HG03558 (cell line): ENCODE data around the gene GALNT6.

Experiments
- ATAC-seq: cut with Tn5 transposase; IDR thresholded peaks from one replicate; pipeline ENCODE4 v1.9.1; 2021; ENCODE audit warnings: moderate number of reproducible peaks; ENCODE audit not compliant: unreplicated experiment; ENCODE audit errors: extremely low read depth

The GALNT6 gene

DNA sequence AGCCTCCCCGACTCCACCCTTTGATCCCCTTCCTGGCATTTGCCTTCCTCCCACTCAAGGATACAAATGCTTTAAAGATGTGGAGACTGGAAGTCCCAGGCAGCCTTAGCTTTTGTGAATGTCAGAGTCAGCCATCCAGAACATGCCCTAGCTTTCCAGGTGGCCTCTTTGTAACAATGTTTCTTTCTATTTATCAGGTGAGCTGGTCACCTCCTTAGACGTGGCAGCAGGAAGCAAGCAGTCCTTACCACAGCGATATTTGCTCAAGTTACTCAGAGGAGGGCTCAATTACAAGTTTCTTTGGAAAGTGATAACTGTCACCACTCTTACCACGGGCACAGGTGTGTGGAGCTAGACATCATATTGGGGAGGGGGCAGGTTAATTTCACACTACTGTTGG lies 4.9 kb downstream of the GALNT6 start:
- no peak for ATAC-seq

DNA sequence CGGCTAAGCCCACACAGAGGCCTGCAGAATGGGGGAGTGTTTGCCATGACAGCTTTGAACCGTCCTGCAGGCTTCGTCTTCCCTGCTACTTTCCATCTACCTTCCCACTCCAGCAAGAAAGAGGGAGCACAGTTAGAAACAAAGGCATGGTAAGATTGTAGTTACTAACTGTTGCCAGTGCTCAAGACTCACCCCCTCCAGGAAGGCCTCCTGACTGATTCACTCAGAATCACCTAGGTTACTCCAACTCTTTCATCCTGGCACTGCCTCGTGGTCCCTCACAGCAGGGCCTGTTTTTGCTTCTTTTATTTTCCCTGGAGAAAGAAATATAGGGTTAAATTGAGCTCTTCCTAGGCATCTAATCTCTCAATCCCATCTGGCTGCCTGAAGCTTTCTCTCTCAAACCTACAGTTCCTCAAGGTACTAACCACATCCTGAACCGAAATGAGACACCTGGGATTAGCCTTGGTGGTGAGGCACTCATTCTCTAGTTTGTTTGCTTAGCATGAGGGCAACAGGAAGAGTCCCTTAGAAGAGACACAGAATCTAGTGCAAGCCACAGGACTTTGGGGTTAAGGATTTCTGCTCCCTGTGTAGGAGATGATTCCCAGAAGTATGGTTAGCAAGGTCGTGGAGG lies 7.8 kb downstream of the GALNT6 start:
- no peak for ATAC-seq

DNA sequence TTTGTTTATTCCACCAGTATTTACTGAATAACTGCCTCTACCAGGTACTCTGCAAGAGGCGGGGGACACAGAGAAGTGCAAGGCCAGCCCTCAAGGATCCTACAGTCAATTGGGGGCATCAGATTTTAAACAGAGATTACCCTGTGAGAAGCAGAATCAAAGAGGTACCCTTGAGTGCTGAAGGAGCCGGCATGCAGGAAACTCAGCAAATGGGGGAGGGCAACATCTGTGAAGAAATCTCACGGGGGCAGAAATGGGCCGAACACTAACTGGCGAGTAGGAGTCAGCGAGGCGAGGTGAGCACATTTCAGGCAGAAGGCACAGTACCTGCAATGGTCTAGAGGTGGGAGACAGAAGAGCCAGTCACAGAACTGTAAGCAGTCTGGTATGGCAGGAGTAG lies 9.0 kb downstream of the GALNT6 start:
- ATAC-seq, result no peak

DNA sequence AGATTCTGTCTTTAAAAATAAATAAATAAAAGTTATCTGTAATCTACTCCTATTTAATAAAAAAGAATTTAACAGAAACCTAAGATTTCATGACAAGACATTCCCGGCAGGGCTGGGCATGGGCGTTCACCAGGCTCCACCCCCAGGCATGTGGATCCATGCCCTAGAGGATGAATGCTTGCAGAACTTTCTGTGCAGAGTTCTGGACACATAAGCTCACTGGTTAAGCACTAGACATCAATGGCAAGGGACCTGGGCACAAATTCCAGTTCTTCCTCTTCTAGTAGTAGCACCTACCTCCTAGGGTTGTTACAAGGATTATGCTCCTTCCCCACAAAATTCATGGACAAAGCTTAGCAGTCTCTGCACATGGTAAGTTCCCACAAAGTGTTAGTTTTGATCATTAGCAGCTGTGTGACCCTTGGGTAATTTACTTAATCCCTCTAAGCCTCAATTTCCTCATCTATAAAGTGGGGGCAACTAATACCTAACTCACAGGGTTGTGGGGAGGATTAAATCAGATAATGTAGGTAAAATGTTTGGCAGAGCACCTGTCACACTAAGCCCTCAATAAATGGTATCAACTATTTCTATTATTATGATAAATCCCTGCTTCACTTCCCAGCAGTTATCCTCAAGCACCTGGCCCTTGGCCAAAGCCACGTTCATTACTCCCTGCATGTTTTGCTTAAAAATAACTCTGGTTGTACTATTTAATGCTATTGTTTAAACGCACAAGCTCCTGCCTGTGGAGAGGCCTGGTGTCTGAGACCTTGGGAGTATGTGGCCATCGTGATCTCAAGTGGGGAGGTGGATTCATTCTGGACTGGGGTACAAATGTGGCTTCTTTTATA lies 9.8 kb downstream of the GALNT6 start:
- ATAC-seq, result no peak

DNA sequence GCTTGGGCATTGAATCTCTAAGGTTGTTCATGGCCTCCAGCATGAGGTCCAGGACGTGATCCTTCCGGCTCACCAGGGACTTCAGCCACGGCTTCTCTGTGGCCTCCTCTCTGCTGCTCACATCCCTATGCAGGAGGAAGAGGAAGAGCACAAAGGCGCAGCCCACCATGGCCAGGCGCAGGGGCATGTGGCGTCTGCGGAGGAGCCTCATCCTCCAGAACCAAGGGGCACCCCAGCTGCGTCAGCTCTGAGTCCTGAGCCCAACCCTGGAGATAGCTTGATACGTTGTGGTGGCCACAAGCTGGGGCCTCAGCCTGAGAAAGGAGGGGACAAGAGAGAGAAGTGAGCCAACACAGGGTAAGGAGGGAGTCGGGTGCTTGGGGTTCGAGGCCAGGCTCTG lies 11.6 kb downstream of the GALNT6 start:
- ATAC-seq, result no peak

DNA sequence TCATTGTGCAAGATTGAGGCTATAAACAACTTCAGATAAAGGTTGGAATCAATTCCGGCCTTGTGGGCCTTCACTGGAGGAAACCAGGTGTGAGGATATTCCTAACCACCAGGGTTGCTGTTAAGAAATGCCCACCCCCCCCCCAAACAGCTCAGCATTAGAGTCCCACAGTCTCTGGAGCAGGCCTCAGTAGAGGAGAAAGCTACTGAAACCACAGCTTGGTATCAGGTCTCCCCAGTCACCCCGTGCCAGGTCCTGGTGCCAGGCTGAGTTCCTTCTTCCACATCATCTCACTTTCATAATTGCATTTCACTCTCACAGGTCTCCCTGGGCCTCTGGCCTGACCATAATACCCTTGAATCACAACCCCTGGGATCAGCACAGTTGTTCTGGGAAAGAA lies 12.5 kb downstream of the GALNT6 start:
- no peak for ATAC-seq

DNA sequence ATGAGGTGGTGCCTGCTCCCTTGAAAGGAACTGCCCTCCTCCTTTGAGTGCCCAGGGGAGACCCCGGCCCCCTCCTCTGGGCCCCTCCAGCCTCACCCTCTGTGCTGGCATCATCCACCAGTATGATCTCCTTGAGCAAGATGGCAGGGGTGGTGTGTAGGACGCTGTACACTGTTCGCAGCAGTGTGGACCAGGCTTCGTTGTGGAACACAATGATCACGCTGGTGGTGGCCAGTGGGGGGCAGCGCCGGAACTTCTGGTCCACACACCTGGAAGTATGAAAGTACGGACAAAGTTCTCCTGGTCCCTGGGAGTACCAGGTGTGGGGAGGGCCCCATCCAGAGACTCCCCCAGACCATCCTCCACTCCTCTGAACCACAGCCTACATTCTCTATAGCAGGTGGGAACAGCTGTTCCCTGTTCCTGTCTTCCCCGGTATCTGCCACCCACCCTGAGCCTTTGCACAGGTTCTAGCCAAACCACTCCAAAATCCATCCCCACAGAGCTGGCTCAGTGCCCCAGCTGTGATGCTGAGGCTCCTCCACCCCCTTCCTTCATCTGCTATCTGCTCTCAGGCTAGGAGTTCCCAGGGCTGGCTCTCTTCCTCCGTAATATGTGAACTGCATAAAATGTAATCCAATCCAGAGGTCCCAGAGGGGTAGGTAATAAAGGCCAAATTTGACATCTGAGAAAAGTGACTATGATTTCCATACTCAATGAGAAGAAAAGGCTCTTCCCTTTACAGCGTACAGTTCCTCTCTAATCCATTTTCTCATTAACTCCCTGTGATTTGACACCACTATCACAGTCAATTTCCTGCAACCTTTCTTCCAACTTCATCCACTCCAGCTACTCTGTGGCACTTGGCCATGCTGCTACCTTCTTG lies 13.9 kb downstream of the GALNT6 start:
- ATAC-seq, result no peak

DNA sequence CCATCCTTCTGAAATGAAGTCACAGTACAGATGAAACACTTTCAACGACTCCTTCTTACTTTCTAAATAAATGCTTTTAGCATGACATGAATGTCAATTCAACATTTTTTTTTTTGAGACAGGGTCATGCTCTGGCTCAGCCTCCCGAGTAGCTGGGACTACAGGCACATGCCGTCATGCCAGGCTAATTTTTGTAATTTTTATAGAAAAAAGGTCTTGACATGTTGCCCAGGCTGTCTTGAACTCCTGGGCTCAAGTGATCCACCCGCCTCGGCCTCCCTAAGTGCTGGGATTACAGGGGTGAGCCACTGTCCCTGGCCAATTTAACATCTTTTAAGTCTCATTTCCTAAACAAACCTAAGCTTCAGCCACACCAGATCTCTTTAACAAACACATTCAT lies 16.4 kb downstream of the GALNT6 start:
- no peak for ATAC-seq

DNA sequence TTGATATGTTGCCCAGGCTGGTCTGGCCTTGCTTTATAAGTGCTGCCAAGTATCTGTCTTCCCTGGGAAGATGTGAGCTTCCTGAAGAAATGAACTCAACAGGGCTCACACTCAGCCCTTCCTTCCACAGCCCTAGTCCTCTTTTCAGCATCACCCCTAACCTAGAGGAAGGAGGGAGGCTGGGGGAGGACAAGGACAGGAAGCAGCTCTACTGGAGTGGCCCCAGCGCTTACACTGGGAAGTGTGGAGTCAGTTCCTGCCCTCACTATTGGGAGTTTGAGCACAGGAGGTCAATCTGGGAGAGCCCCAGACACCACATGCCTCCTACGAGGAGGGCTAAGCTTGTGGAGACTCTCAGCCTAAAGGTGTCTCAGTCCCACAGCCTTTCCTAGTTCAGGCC lies 16.8 kb downstream of the GALNT6 start:
- no peak for ATAC-seq

DNA sequence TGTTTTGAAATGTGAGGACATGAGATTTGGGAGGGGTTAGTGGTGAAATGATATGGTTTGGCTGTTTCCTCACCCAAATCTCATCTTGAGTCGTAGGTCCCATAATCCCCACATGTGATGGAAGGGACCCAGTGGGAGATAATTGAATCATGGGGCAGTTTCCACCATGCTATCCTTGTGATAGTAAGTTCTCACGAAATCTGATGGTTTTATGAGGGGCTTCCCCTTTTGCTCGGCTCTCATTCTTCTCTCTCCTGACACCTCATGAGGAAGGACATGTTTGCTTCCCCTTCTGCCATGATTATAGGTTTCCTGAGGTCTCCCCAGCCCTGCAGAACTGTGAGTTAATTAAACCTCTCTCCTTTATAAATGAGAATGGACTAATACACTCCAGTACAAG lies 18.0 kb downstream of the GALNT6 start:
- ATAC-seq, result no peak

DNA sequence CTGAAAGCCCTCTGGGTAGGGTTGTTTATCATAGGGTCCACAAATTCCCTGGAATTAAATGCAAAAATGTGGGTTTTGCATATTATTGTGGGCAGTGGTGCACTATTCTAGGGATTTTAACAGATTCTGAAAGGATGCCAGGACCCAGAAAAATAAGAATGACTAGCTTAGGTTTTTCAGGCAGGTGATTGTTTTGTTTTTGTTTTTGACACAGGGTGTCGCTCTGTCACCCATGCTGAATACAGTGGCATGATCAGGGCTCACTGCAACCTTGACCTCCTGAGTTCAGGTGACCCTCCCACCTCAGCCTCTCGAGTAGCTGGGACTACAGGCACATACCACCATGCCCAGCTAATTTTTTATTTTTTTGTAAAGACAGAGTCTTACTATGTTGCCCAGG lies 19.2 kb downstream of the GALNT6 start:
- ATAC-seq, result no peak

DNA sequence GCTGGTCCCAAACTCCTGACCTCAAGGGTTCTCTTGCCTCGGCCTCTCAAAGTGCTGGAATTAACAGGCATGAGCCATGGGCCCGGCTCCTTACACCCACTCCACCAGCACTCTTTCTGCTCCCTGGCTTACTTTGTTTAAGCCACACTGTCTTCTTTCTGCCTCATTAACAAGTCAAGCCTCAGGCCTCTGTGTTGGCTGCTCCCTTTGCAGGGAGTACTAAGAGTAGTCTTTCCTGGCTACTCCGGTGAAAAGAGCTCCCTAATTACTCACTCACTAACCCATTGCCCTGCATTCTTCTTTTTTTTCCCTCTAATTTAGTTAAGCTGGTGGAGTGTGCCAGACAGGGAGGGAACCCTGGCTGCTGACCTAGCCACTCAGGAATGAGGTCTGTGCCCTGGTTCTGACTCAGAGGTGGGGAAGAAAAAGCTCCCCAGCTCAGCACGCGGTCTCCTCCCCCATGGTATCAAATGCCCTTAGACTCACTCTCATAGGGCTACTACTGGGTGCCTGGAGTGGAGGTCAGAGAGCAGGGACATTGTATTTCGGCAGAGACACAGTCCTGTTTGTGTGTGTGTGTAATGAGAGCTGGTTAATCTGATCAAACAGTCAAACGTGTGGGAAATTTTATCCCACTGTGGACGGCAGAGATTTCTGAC lies 19.8 kb downstream of the GALNT6 start:
- ATAC-seq, result no peak

DNA sequence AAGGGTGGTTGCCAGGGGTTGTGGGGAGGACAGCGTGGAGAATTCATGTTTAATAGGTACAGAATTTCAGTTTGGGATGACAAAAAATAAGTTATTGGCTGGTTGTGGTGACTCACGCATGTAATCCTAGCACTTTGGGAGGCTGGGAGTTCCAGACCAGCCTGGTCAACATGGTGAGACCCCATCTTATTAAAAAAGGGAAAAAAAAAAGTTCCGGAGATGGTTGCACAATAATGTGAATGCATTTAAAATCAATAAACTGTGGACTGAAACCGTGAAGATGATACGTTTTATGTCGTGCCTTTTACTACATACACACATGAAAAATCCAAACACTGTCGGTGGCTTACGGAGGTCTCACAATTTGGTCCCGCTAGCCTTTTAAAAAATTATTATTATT lies 20.5 kb downstream of the GALNT6 start:
- ATAC-seq, result no peak

DNA sequence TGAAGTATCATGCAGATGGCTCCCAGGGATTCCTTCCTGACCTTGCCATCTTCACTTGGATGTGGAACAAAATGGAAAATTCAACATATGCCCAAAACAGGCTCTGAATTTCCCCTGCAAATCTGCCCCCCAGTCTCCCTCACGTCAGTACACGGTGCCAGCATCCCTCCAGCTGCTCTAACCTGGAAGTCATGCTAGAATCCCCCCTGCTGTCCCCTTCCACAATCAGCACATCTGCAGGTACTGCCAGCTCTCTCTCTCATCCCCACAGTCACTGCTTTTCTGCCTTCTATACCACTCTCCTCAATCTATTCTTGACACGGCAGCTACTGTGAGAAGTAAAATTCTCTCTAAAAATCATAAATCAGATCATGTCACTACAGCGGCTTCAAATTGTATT lies 21.6 kb downstream of the GALNT6 start:
- no peak for ATAC-seq

DNA sequence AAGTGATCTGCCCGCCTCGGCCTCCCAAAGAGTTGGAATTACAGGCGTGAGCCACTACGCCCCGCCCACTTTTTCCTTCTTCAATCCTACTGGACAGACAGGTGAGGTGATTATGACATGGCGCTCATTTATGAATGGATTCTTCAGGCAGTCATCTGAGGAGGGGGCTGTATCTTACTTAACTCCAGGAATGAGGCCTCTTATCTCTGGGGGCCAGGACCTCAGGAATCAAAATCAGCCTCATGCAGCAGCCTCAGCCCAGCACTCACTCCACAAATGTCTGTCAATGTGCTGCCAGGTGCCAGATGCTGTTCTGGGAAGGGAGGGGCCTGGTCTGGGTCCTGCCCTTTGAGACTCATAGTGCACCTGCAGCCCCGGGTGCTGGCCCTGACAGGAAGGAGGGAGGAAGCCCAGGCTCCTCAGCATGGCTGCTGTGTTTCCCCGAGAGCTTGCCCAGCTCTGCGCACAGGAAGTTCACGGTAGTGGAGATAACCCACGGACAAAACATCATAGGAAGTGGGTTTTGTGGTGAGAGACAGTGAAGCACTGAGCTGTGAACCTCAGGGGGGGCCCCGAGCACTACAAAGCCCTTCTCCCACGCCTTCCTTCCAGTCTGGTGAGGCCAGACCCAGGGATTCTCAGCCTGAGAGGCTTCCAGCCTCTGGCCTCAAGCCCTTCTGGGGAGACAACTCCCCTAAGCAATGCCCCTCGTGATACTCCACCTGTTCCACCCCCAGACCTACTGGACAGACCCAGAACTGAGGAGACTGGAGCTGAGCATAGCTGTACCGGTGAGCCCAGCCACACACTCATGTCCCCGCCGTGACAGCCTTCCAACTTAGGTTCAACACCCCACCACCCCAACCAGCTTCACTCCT lies 22.3 kb downstream of the GALNT6 start:
- peak; percentile 97 for ATAC-seq

DNA sequence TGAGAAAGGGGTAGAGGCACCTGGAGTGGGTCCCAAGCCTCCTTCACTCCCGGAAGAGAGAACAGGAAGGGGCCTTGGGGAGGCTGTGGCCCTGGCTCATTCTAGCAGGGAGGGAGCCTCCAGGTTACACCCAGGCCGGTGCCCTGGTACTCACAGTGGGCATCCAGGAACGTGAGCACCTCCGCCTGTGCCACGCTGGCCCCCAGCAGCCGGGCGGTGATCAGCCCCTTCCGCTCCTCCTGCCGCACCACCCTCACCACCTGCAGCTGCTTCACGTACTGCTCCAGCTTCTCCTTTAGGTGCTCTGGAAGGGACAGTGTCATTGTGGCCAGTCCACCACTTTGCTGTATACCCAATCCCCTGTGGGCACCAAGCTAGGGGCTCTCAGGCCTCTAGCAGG lies 25.9 kb downstream of the GALNT6 start:
- no peak for ATAC-seq

DNA sequence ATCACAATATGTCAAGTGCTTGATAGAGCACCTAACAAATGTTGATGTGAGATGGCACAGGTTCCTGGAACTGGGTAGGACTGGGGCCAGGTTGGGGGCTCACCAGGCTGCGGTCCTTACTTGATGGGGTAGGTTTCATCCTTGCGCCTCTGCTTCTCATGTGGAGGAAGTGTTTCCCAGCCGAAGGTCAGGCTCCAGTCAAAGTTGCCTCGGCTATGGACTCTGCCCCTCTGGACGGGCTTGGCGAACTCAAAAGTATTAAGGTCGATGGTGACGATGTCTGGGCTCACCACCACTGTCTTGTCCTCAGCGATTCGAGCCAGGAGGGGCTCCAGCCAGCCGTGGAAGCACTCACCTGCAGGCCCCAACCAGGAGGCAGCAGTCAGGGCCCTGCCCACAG lies 27.2 kb downstream of the GALNT6 start:
- no peak for ATAC-seq

DNA sequence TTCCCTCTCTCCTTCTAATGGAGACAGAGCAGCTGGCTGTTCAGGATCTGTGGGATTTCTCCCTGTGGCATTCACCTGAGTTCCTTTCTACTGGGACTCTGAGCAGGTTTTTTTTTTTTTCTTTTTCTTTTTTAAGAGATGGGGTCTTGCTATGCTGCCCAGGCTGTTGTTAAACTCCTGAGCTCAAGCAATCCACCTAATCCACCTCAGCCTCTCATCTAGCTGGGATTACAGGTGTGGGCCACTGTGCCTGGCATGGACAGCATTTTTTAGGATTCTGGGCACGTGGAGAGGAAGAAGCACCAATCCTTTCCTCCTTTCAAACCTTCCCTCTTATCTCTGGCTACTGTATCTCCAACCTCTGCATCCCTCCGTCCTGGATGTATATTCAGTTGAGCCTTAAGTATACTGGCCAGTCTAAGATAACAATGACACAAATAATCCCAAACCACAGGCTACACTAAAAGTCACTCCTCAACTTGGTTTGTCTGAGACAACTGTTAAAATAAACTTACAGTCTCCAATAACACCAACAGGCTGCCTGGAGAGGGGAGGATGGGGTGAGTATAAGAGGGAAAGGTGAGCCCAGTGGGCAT lies 28.4 kb downstream of the GALNT6 start:
- ATAC-seq, result no peak

DNA sequence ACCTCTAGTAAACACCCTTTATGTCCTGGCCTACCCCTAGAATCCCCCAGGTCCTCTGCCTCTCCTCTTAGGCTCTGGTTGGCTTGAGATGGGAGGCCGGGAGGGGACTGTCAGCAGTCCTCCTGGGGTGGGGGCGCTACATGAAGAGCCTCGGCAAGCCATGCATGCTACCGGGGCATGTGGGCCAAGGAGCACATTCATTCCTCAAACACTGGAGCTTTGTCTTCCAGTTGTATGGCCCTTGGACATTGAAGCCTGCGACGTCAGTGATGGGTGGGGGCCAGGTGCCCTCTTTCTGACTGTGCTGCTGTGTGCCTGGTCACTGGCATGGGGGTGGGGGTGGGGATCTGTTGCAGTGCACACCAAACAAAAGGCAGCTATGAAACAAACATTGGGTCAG lies 28.9 kb downstream of the GALNT6 start:
- ATAC-seq, result no peak
